ENCODE results near the gene PTPN1. TPM values are rescaled to one million over a fixed set of nuclear protein-coding genes. Genes with fewer than 3 reads are reported as not detected.

The PTPN1 gene
- total RNA-seq, 1 experiment from 2014 or later, result 30.8 TPM

DNA sequence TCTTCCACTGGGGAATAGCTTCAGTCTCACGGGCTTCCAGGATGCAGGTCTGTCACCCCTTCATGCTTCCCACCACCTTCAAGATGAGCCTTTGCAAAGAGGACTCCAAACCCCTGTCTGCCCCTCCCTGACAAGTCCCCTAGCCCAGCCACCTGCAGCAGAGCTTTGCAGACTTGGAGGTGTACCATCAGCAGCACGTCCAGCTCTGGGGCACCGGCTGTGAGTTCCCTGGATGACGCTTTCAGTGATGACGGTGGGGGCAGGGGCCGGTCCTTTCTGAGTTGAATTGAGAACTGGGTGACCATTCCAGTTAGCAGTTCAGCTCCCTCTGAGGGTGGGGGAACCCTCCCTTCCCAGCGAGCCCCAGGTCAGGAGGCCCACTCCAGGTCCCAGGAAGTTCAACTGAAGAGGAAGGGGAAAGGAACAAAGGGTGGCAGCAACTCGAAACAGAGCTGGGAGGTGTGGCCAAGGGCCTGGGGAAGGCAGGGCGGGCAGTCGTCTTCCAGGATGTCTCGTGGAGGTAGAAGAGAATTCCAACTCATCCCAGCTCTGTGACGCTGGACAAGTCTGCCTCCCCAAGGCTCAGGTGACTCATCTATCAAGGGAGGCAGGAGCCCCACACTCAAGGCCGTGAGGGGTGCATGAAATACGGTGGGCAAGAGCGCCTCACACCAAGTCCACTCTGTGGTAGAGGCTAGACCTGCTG, 86.0 kb downstream of the PTPN1 start:
- Histone ChIP-seq H3K9ac (ENCODE audit: extremely low read depth, insufficient read length, low read length) (no peak overlapping the region), H2BK12ac (ENCODE audit: insufficient read length, low read depth, low read length) (no peak overlapping the region), H3K23ac (ENCODE audit: insufficient read length, low read depth, low read length) (no peak overlapping the region), H4K5ac (ENCODE audit: insufficient read length, low read depth, low read length) (no peak overlapping the region), H3K79me2 (ENCODE audit: insufficient read depth, low read length) (no peaks in the 10 kb centered on the region), H2AFZ (ENCODE audit: low read length) (no peak overlapping the region), H3K4ac (ENCODE audit: low read depth, low read length) (no peak overlapping the region), H3K14ac (ENCODE audit: insufficient read depth, low read length) (peak overlapping the region; percentile 7; the same call in 1 of the 2 replicates), H4K91ac (ENCODE audit: insufficient read length, low read depth, low read length) (no peak overlapping the region), H3K9me3 (ENCODE audit: control insufficient read depth, low read depth, low read length) (no peaks in the 10 kb centered on the region), H3T11ph (ENCODE audit: low read length) (no peak overlapping the region), H3K4me2 (ENCODE audit: insufficient read depth, insufficient read length, low read length) (no peak overlapping the region), H2BK20ac (ENCODE audit: low read depth, low read length, poor library complexity, severe bottlenecking) (no peak overlapping the region), H3K18ac (ENCODE audit: insufficient read length, low read depth, low read length) (no peak overlapping the region), H4K20me1 (ENCODE audit: control insufficient read depth, insufficient read depth, insufficient read length) (no peaks in the 10 kb centered on the region), H2AK5ac (ENCODE audit: insufficient read length, low read length) (no peak overlapping the region), H3K27me3 (ENCODE audit: insufficient read depth, low read length) (no peaks in the 10 kb centered on the region), H2BK15ac (ENCODE audit: low read depth, low read length) (no peak overlapping the region), H2BK120ac (ENCODE audit: low read depth, low read length, poor library complexity, severe bottlenecking) (no peak overlapping the region), H3K4me1 (ENCODE audit: insufficient read depth, low read length) (no peaks in the 10 kb centered on the region), H4K8ac (replicated peaks; ENCODE audit: insufficient read length, low read depth, low read length) (no peak overlapping the region), H3K56ac (ENCODE audit: insufficient read length, low read depth, low read length) (no peak overlapping the region), H2BK5ac (ENCODE audit: insufficient read length, low read length) (no peak overlapping the region), H3K27ac (ENCODE audit: insufficient read length, low read depth, low read length) (no peak overlapping the region), H3K23me2 (ENCODE audit: insufficient read length, low read depth, low read length, poor library complexity, severe bottlenecking) (no peaks in the 10 kb centered on the region), H3K79me1 (ENCODE audit: insufficient read depth, low read depth, low read length, poor library complexity, severe bottlenecking) (no peaks in the 10 kb centered on the region)
- TF ChIP-seq, protein P1, sequence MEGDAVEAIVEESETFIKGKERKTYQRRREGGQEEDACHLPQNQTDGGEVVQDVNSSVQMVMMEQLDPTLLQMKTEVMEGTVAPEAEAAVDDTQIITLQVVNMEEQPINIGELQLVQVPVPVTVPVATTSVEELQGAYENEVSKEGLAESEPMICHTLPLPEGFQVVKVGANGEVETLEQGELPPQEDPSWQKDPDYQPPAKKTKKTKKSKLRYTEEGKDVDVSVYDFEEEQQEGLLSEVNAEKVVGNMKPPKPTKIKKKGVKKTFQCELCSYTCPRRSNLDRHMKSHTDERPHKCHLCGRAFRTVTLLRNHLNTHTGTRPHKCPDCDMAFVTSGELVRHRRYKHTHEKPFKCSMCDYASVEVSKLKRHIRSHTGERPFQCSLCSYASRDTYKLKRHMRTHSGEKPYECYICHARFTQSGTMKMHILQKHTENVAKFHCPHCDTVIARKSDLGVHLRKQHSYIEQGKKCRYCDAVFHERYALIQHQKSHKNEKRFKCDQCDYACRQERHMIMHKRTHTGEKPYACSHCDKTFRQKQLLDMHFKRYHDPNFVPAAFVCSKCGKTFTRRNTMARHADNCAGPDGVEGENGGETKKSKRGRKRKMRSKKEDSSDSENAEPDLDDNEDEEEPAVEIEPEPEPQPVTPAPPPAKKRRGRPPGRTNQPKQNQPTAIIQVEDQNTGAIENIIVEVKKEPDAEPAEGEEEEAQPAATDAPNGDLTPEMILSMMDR (conservative IDR thresholded peaks at IDR 0.05), result no peak
- Mint-ChIP-seq H3K27me3 (ENCODE audit: low read depth) (peaks cover 1% of the 10 kb centered on the region; the same call in 1 of the 2 replicates), H3K36me3 (ENCODE audit: insufficient read depth in 1 of 3, low read depth in 3 of 3) (no peaks in the 10 kb centered on the region), H3K27ac (peak overlapping the region in 1 of 3 experiments; percentile 74; a peak in 3 of 7 replicates), H3K9me3 (no peaks in the 10 kb centered on the region), H3K4me3 (no peak overlapping the region), H3K4me1 (peaks cover 9 to 15% of the 10 kb centered on the region in 2 experiments)
- peak; percentile 36 for DNase-seq
- WGBS (ENCODE audit: extremely low coverage, insufficient read length, low lambda C conversion rate), result no CpG with 5 or more reads among the region's 15 CpGs
